ENCODE data around the gene RIMBP2. TPM values are rescaled to one million over a fixed set of nuclear protein-coding genes. Genes with fewer than 3 reads are reported as not detected.

RIMBP2 gene
- total and polyA plus RNA-seq, 2 experiments from 2014 or later: not detected

- Histone ChIP-seq H3K4me2 (ENCODE audit: unreplicated experiment) (no peak overlapping the region), H3F3A (ENCODE audit: insufficient read depth) (no peaks in the 10 kb centered on the region), H4K20me1 (ENCODE audit: insufficient read depth) (no peaks in the 10 kb centered on the region), H3K4me3 (no peak overlapping the region), H3K9ac (no peak overlapping the region), H3K4me1 (ENCODE audit: insufficient read depth) (no peaks in the 10 kb centered on the region), H2AFZ (no peak overlapping the region), H3K27me3 (replicated peaks; ENCODE audit: insufficient read depth) (no peaks in the 10 kb centered on the region), H3K36me3 (ENCODE audit: low read depth) (no peaks in the 10 kb centered on the region), H3K9me3 (ENCODE audit: low read depth) (no peaks in the 10 kb centered on the region), H3K27ac (no peak overlapping the region), H3K79me2 (ENCODE audit: insufficient read depth) (no peaks in the 10 kb centered on the region), H3K9me2 (ENCODE audit: insufficient read depth) (no peaks in the 10 kb centered on the region)
- 28 to 31% methylated on average over 6 of the region's 6 CpGs for WGBS, 2 experiments (ENCODE audit: low coverage in 1 of 2, low lambda C conversion rate in 2 of 2, missing lambda C conversion rate in 2 of 2)
- no peak for DNase-seq
- in situ Hi-C loops (cut with MboI): no loop called here
- TF ChIP-seq EZH2 (IDR thresholded peaks at IDR 0.05; ENCODE audit: insufficient read depth, poor library complexity, severe bottlenecking) (no peak), EZH2phosphoT487 (IDR thresholded peaks at IDR 0.05; ENCODE audit: insufficient read depth, low read depth) (no peak)
Observed at GRCh38 chr12:130620756-130621155, 95.3 kb downstream of the RIMBP2 start.

- no peak overlapping the region for H2AFZ ChIP-seq
- 46 to 52% methylated on average over 14 of the region's 14 CpGs for WGBS, 2 experiments (ENCODE audit: low coverage in 1 of 2, low lambda C conversion rate in 2 of 2, missing lambda C conversion rate in 2 of 2)
- no peak for DNase-seq
- no peaks in the 10 kb centered on the region for H3F3A ChIP-seq (ENCODE audit: insufficient read depth)
- H3K4me2 ChIP-seq (ENCODE audit: unreplicated experiment): no peak overlapping the region
- H3K9ac ChIP-seq: no peak overlapping the region
- H4K20me1 ChIP-seq (ENCODE audit: insufficient read depth): no peaks in the 10 kb centered on the region
- H3K9me2 ChIP-seq (ENCODE audit: insufficient read depth): no peaks in the 10 kb centered on the region
- no peaks in the 10 kb centered on the region for H3K79me2 ChIP-seq (ENCODE audit: insufficient read depth)
- no peaks in the 10 kb centered on the region for H3K4me1 ChIP-seq (ENCODE audit: insufficient read depth)
- no peaks in the 10 kb centered on the region for H3K36me3 ChIP-seq (ENCODE audit: low read depth)
- H3K4me3 ChIP-seq: no peak overlapping the region
- no peak overlapping the region for H3K27ac ChIP-seq
- TF ChIP-seq EZH2phosphoT487 (IDR thresholded peaks at IDR 0.05; ENCODE audit: insufficient read depth, low read depth) (no peak), EZH2 (IDR thresholded peaks at IDR 0.05; ENCODE audit: insufficient read depth, poor library complexity, severe bottlenecking) (no peak)
- no peaks in the 10 kb centered on the region for H3K27me3 ChIP-seq (replicated peaks; ENCODE audit: insufficient read depth)
- in situ Hi-C loops (cut with MboI): no loop called here
- no peaks in the 10 kb centered on the region for H3K9me3 ChIP-seq (ENCODE audit: low read depth)
Observed at GRCh38 chr12:130620281-130620680, 95.8 kb downstream of the RIMBP2 start.

- no peak overlapping the region for H3K27ac ChIP-seq
- WGBS, 2 experiments (ENCODE audit: low coverage in 1 of 2, low lambda C conversion rate in 2 of 2, missing lambda C conversion rate in 2 of 2): 45 to 54% methylated on average over 16 of the region's 16 CpGs
- in situ Hi-C loops (cut with MboI): no loop called here
Observed at GRCh38 chr12:130619385-130620001, 96.6 kb downstream of the RIMBP2 start.

GRCh38 chr12:130617219-130617618 is 98.9 kb downstream of the RIMBP2 start:
- H3K36me3 ChIP-seq (ENCODE audit: low read depth): no peaks in the 10 kb centered on the region
- TF ChIP-seq EZH2 (IDR thresholded peaks at IDR 0.05; ENCODE audit: insufficient read depth, poor library complexity, severe bottlenecking) (no peak), EZH2phosphoT487 (IDR thresholded peaks at IDR 0.05; ENCODE audit: insufficient read depth, low read depth) (no peak)
- H3K27ac ChIP-seq: no peak overlapping the region
- DNase-seq: no peak
- H3K9me3 ChIP-seq (ENCODE audit: low read depth): no peaks in the 10 kb centered on the region
- no peak overlapping the region for H2AFZ ChIP-seq
- no peaks in the 10 kb centered on the region for H3K9me2 ChIP-seq (ENCODE audit: insufficient read depth)
- H3K9ac ChIP-seq: no peak overlapping the region
- no peak overlapping the region for H3K4me3 ChIP-seq
- H3K4me1 ChIP-seq (ENCODE audit: insufficient read depth): no peaks in the 10 kb centered on the region
- H4K20me1 ChIP-seq (ENCODE audit: insufficient read depth): no peaks in the 10 kb centered on the region
- no peaks in the 10 kb centered on the region for H3K27me3 ChIP-seq (replicated peaks; ENCODE audit: insufficient read depth)
- no peak overlapping the region for H3K4me2 ChIP-seq (ENCODE audit: unreplicated experiment)
- no peaks in the 10 kb centered on the region for H3F3A ChIP-seq (ENCODE audit: insufficient read depth)
- WGBS, 2 experiments (ENCODE audit: low coverage in 1 of 2, low lambda C conversion rate in 2 of 2, missing lambda C conversion rate in 2 of 2): 39 to 42% methylated on average over 4 of the region's 4 CpGs
- H3K79me2 ChIP-seq (ENCODE audit: insufficient read depth): no peaks in the 10 kb centered on the region
- in situ Hi-C loops (cut with MboI): no loop called here

More at GRCh38 chr12:130619385-130620001, 96.6 kb downstream of the RIMBP2 start:
- Histone ChIP-seq H3K27me3 (replicated peaks; ENCODE audit: insufficient read depth) (no peaks in the 10 kb centered on the region), H3K79me2 (ENCODE audit: insufficient read depth) (no peaks in the 10 kb centered on the region), H3K4me2 (ENCODE audit: unreplicated experiment) (no peak overlapping the region), H3K36me3 (ENCODE audit: low read depth) (no peaks in the 10 kb centered on the region), H3K9me2 (ENCODE audit: insufficient read depth) (no peaks in the 10 kb centered on the region), H4K20me1 (ENCODE audit: insufficient read depth) (no peaks in the 10 kb centered on the region), H3K4me3 (no peak overlapping the region), H2AFZ (no peak overlapping the region), H3K4me1 (ENCODE audit: insufficient read depth) (no peaks in the 10 kb centered on the region), H3F3A (ENCODE audit: insufficient read depth) (no peaks in the 10 kb centered on the region), H3K9me3 (ENCODE audit: low read depth) (no peaks in the 10 kb centered on the region), H3K9ac (no peak overlapping the region)
- TF ChIP-seq EZH2 (IDR thresholded peaks at IDR 0.05; ENCODE audit: insufficient read depth, poor library complexity, severe bottlenecking) (no peak), EZH2phosphoT487 (IDR thresholded peaks at IDR 0.05; ENCODE audit: insufficient read depth, low read depth) (no peak)
- DNase-seq: no peak
